Mesothelial cell of epicardium (in vitro differentiated cells): ENCODE measurements around the gene AMIGO1. TPM values are rescaled to one million over a fixed set of nuclear protein-coding genes. Genes with fewer than 3 reads are reported as not detected.

Source experiments
- DNase-seq, 2 experiments: peaks; one replicate each; pipeline ENCODE4 v3.0.0; 2021; ENCODE audit warnings: low spot score in 2 of 2; ENCODE audit not compliant: unreplicated experiment in 2 of 2
- H3K27ac Mint-ChIP-seq: 2 replicates; pipeline ENCODE4 v1.8.0; 2021; ENCODE audit warnings: mixed read lengths
- H3K27me3 Mint-ChIP-seq: 2 replicates; pipeline ENCODE4 v1.8.0; 2021; ENCODE audit warnings: low read depth, mixed read lengths
- H3K36me3 Mint-ChIP-seq: 2 replicates; pipeline ENCODE4 v1.8.0; 2021; ENCODE audit warnings: mixed read lengths
- H3K4me1 Mint-ChIP-seq: 2 replicates; pipeline ENCODE4 v1.8.0; 2021; ENCODE audit warnings: mixed read lengths
- H3K4me3 Mint-ChIP-seq: 2 replicates; pipeline ENCODE4 v1.8.0; 2021; ENCODE audit warnings: mild to moderate bottlenecking, moderate library complexity, mixed read lengths
- H3K9me3 Mint-ChIP-seq: 2 replicates; pipeline ENCODE4 v1.8.0; 2021; ENCODE audit warnings: mixed read lengths
- CTCF ChIP-seq: fragments of 200-600 bp; sonication (generic); IDR thresholded peaks from one replicate; pipeline ENCODE4 v1.5.0; 2021; ENCODE audit warnings: antibody characterized with exemption; ENCODE audit not compliant: unreplicated experiment
- total RNA-seq: library from RNA; stranded (reverse); gene quantifications from 3 replicates; pipeline ENCODE4 v1.2.1, GENCODE V29; 2021

AMIGO1 gene
- total RNA-seq, 1 donor from 2014 or later, result 5.4 TPM

DNA sequence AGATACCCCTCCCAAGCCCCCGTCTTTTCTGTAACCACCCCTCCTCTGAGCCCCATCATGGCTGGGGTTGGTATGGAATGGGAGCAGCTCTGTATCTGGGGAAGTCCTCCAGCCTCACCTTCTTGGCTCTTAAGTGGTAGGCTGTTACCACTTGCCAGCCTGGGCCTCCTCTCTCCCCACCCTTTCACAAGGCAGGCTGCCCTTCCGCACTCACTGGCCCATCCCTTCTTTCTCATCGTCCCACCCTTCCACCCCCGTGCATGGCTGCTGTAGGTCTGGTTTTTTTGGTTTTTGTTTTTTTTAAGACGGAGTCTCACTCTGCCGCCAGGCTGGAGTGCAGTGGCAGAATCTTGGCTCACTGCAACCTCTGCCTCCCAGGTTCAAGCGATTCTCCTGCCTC is 10.4 kb downstream of the AMIGO1 start:
- H3K4me3 Mint-ChIP-seq, result no peak overlapping the region

DNA sequence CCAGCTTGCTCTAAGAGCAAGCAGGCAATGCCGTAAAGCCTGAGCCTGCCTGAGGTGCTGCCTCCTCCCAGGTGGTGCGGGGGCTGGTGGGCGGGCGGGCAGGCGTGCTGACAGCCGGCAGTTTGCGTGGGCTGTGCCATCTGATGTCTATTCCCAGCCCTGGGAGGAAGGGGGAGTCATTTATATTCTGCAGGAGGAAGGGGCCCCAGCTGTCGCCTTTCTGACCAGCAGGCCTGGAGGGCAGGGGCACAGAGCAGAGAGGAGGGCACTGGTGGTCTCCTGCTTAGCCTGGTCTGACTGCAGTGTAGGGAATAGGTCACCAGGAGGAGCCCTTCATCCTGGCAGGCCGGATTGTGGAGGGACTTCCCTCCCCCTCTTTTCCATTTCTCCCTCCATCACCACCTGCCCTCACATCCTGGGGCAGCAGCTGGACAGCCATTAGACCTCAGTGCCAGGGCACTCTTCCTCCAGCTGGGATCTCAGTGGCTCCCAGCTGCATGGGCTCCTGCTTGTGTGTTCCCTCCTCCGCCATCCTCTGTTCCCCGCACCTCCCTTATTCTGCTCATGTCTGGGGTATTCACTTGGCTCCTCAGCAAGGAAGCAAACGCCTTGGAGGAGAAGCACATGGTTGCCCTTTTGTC is 11.2 kb downstream of the AMIGO1 start:
- no peak for TF ChIP-seq CTCF
- H3K4me1 Mint-ChIP-seq, result peaks cover 28% of the 10 kb centered on the region
- H3K36me3 Mint-ChIP-seq, result no peaks in the 10 kb centered on the region
- no peaks in the 10 kb centered on the region for H3K9me3 Mint-ChIP-seq
- H3K27me3 Mint-ChIP-seq, result no peaks in the 10 kb centered on the region
- H3K27ac Mint-ChIP-seq, result no peak overlapping the region
- H3K4me3 Mint-ChIP-seq, result no peak overlapping the region
- DNase-seq, result no peak

More for the DNA sequence above, 10.4 kb downstream of the AMIGO1 start:
- no peak for TF ChIP-seq CTCF
- H3K9me3 Mint-ChIP-seq, result no peaks in the 10 kb centered on the region
- H3K27ac Mint-ChIP-seq, result no peak overlapping the region
- DNase-seq, result no peak
- H3K4me1 Mint-ChIP-seq, result peaks cover 27% of the 10 kb centered on the region
- H3K27me3 Mint-ChIP-seq, result no peaks in the 10 kb centered on the region
- no peaks in the 10 kb centered on the region for H3K36me3 Mint-ChIP-seq

GRCh38 chr1:109497449-109498160 is 11.9 kb downstream of the AMIGO1 start:
- TF ChIP-seq CTCF, result no peak
- no peak for DNase-seq
- H3K4me3 Mint-ChIP-seq, result no peak overlapping the region
- no peak overlapping the region for H3K27ac Mint-ChIP-seq
- H3K36me3 Mint-ChIP-seq, result no peaks in the 10 kb centered on the region
- peaks cover 23% of the 10 kb centered on the region for H3K4me1 Mint-ChIP-seq
- no peaks in the 10 kb centered on the region for H3K9me3 Mint-ChIP-seq
- no peaks in the 10 kb centered on the region for H3K27me3 Mint-ChIP-seq

- no peak for TF ChIP-seq CTCF
- Mint-ChIP-seq H3K4me3 (peak overlapping the region; percentile 90), H3K4me1 (peaks cover 14% of the 10 kb centered on the region), H3K36me3 (no peaks in the 10 kb centered on the region), H3K27me3 (no peaks in the 10 kb centered on the region), H3K9me3 (no peaks in the 10 kb centered on the region), H3K27ac (no peak overlapping the region)
- no peak for DNase-seq
Measured at GRCh38 chr1:109495738-109496137, 13.8 kb downstream of the AMIGO1 start.

DNA sequence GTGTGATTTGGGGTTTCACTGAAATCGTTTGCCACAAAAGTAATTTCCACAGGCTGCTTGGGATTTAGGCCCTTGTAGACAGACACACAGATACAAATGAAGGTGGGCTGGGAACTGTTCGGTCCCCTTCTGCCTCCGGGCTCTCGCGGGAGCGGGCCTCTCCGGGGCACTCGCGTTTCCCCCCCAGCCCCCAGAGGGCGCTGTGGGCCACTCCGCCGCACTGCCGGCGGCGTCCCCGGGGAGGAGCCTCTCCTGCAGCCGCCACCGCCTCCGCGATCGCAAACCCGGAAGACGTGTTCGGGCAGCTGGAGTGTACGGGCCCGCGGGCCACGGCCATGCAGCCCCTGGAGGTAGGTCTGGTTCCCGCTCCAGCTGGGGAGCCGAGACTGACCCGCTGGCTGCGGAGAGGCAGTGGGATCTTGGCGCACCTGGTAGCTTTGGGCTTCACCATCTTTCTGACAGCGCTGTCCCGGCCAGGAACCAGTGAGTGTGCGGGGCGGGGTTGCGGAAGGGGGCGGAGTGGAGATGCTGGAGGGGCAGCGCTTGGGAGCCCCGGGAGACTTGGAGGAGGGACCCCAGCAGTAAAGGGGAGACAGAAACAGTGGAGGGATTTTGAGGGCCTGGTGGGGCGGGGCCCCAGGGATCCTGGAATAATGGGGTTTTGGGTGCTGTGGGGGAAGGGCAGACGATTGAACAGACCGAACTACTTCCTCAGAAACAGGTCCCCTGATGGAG is 15.6 kb downstream of the AMIGO1 start, which contains the start of gene CYB561D1:
TSS of gene CYB561D1 (plus strand) at position 290 of the 735 bp plus-strand sequence. CDS start at position 336, 46 bp downstream.
- H3K36me3 Mint-ChIP-seq, result no peaks in the 10 kb centered on the region
- no peaks in the 10 kb centered on the region for H3K27me3 Mint-ChIP-seq
- peak within 1 kb of the TSS; percentile 85 for H3K27ac Mint-ChIP-seq
- H3K4me3 Mint-ChIP-seq, result peak within 1 kb of the TSS; percentile 90
- H3K4me1 Mint-ChIP-seq, result peaks cover 10% of the 10 kb centered on the region
- peak; percentile 78 for TF ChIP-seq CTCF
- peak; percentile 86 to 96 for DNase-seq
- H3K9me3 Mint-ChIP-seq, result no peaks in the 10 kb centered on the region
